Naive thymus-derived CD8-positive, alpha-beta T cell (primary cell): ENCODE results near the gene THSD4. TPM values are rescaled to one million over a fixed set of nuclear protein-coding genes. Genes with fewer than 3 reads are reported as not detected.

Experiments used
- ATAC-seq, 2 donors: fragments of 150-1000 bp; cut with Tn5 transposase in 1 of 2; sonication (Bioruptor Pico), chemical (Tn5 transposase) in 1 of 2; 1 replicate in 1 of 2; 2 replicates in 1 of 2; pipeline ENCODE4 v1.10.0; 2021; ENCODE audit warnings: mild to moderate bottlenecking in 2 of 2, moderate library complexity in 2 of 2
- POLR2A ChIA-PET: fragments of 350-600 bp; sonication (Branson Sonifier 250); formaldehyde crosslinking; loops from one replicate; lab custom pipeline; 2021; ENCODE audit warnings: antibody characterized with exemption; lab: Charles Lee
- DNase-seq, 10 donors: peaks; one replicate each; pipeline versions ENCODE4 v3.0.0 to v3.0.0-alpha.2; 2020 to 2022
- H3K27ac Mint-ChIP-seq, 10 donors: one replicate each; pipeline ENCODE4 v1.8.0; 2020 to 2022; ENCODE audit warnings: mild to moderate bottlenecking in 10 of 10, mixed read lengths in 10 of 10, moderate library complexity in 4 of 10, inconsistent platforms in 1 of 10
- H3K27me3 Mint-ChIP-seq, 5 donors: one replicate each; pipeline ENCODE4 v1.8.0; 2021 to 2022; ENCODE audit warnings: mixed read lengths in 5 of 5
- H3K36me3 Mint-ChIP-seq, 3 donors: one replicate each; pipeline ENCODE4 v1.8.0; 2020 to 2022; ENCODE audit warnings: mixed read lengths in 3 of 3, mild to moderate bottlenecking in 2 of 3, inconsistent platforms in 1 of 3
- H3K4me1 Mint-ChIP-seq, 4 donors: one replicate each; pipeline ENCODE4 v1.8.0; 2021 to 2022; ENCODE audit warnings: mixed read lengths in 4 of 4
- H3K4me3 Mint-ChIP-seq, 10 donors: one replicate each; pipeline ENCODE4 v1.8.0; 2020 to 2022; ENCODE audit warnings: mild to moderate bottlenecking in 10 of 10, mixed read lengths in 10 of 10, moderate library complexity in 6 of 10, inconsistent platforms in 1 of 10
- H3K9me3 Mint-ChIP-seq, 9 donors: one replicate each; pipeline ENCODE4 v1.8.0; 2020 to 2022; ENCODE audit warnings: mixed read lengths in 9 of 9, mild to moderate bottlenecking in 3 of 9, inconsistent platforms in 1 of 9, moderate library complexity in 1 of 9
- polyA plus RNA-seq, 3 donors: library from polyadenylated mRNA; unstranded; fragments of 300-500 nt; fragmentation: Illumina TruSeq; gene quantifications; one replicate each; pipeline ENCODE4 v1.2.3, GENCODE V29; 2021
- total RNA-seq, 8 experiments: library from RNA in 2 of 8; stranded (reverse) in 2 of 8; gene quantifications; one replicate each; pipeline ENCODE4 v1.2.3 and lab custom pipeline; 2021 to 2026

THSD4 gene
- total and polyA plus RNA-seq, 5 experiments from 2014 or later = not detected

DNA sequence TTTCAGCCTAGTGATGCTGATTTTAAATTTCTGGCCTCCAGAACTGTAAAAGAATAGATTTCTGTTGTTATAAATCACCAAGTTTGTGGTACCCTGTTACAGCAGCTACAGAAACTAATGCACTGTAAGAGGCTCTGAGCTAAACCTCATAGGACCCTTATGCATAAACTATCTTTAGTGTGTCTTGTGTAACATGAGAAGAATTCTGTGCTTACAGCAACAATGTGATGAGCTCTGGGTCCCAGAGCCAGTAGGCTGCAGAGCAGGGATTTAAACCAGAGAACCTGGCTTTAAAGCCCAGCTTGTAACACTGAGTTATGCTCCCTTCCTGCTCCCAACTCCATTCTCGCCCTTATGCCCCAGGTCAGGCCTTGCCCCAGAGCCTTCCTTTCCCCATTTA lies 113.1 kb downstream of the THSD4 start:
- no peak for ATAC-seq
- Mint-ChIP-seq H3K4me1 (no peaks in the 10 kb centered on the region), H3K9me3 (peaks cover 0 to 2% (median 0%) of the 10 kb centered on the region in 9 donors), H3K27ac (no peak overlapping the region), H3K27me3 (peaks cover 2 to 33% (median 18%) of the 10 kb centered on the region in 5 donors), H3K4me3 (no peak overlapping the region), H3K36me3 (no peaks in the 10 kb centered on the region)
- POLR2A ChIA-PET = no interaction called here
- DNase-seq = no peak

DNA sequence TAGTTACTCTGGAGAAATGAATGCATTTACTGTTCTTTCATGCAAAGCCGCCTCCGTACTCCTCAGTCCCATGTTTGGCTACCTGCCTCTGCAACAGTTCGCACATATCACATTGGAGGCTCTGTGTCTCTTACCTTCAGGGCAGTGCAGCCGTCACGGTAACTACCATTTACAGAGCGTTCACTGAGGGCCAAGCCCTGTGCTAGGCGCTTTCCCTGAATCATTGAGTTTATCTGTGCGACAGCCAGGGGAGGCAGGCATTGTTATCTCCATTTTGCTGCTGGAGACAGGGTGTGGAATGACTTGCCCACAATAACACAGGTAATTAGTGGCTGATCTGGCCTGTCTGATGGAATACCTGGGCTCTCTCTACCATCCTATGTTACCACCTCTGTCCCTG lies 115.0 kb downstream of the THSD4 start:
- Mint-ChIP-seq H3K4me1 (no peaks in the 10 kb centered on the region), H3K36me3 (no peaks in the 10 kb centered on the region), H3K4me3 (no peak overlapping the region)

DNA sequence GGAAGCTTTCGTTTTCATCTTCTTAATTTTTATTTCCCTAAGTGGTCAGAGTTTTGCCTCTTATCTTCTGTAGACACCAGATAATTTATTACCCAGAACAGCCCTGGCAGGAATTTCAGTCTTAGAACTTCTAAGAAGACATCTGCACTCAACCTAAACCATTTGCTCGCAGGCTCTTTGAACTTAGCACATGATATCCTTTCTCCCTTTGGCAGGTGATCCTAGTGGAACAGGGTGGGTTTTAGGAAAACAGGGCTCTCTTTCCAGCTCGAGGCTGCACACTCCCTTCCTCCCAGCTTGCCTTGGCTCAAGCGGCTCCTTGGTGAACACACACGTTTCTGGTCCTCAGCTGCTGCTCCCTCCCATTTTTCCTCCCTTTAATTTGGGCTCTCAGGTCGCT lies 116.5 kb downstream of the THSD4 start:
- H3K4me1 Mint-ChIP-seq = no peaks in the 10 kb centered on the region
- no peak overlapping the region for H3K4me3 Mint-ChIP-seq
- no peak overlapping the region for H3K27ac Mint-ChIP-seq
- H3K9me3 Mint-ChIP-seq = no peaks in the 10 kb centered on the region
- no peaks in the 10 kb centered on the region for H3K36me3 Mint-ChIP-seq
- ATAC-seq (no peak), DNase-seq (no peak)
- H3K27me3 Mint-ChIP-seq = peaks cover 2 to 33% (median 16%) of the 10 kb centered on the region in 5 donors
- POLR2A ChIA-PET = no interaction called here

More for the DNA sequence above, 115.0 kb downstream of the THSD4 start:
- POLR2A ChIA-PET = no interaction called here
- no peak overlapping the region for H3K27ac Mint-ChIP-seq
- no peak for ATAC-seq
- no peaks in the 10 kb centered on the region for H3K9me3 Mint-ChIP-seq
- H3K27me3 Mint-ChIP-seq = peaks cover 0 to 26% (median 19%) of the 10 kb centered on the region in 5 donors
- no peak for DNase-seq

DNA sequence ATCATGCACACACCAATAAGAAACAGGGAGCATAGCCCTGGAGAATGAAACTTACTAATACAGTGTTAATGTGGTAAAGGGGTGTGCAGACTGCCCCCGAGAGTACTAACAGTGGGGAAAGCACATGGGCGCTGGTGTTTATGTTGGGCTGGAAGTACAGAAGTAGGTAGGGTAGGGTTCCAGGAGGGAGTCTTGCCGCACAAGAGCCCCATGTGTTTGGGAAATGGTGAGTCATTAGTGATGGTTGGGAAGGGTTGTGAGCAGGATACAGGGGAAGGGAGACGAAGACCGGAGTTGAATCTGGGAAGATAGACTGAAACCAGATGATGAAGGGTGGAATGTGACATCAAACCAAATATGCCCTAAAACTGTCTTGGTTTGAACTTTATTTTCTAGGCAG lies 117.1 kb downstream of the THSD4 start:
- DNase-seq (no peak), ATAC-seq (no peak)
- POLR2A ChIA-PET = no interaction called here
- Mint-ChIP-seq H3K9me3 (no peaks in the 10 kb centered on the region), H3K27me3 (peaks cover 6 to 39% (median 16%) of the 10 kb centered on the region in 5 donors), H3K36me3 (no peaks in the 10 kb centered on the region), H3K4me3 (no peak overlapping the region), H3K27ac (no peak overlapping the region), H3K4me1 (no peaks in the 10 kb centered on the region)

GRCh38 chr15:71237456-71238188 lies 122.4 kb downstream of the THSD4 start:
- ATAC-seq (no peak), DNase-seq (no peak)
- H3K4me1 Mint-ChIP-seq = no peaks in the 10 kb centered on the region
- POLR2A ChIA-PET = no interaction called here
- no peaks in the 10 kb centered on the region for H3K36me3 Mint-ChIP-seq
- H3K9me3 Mint-ChIP-seq = peaks cover 0 to 4% (median 0%) of the 10 kb centered on the region in 9 donors
- no peak overlapping the region for H3K4me3 Mint-ChIP-seq
- H3K27ac Mint-ChIP-seq = no peak overlapping the region
- peaks cover 9 to 23% (median 10%) of the 10 kb centered on the region in 5 donors for H3K27me3 Mint-ChIP-seq

DNA sequence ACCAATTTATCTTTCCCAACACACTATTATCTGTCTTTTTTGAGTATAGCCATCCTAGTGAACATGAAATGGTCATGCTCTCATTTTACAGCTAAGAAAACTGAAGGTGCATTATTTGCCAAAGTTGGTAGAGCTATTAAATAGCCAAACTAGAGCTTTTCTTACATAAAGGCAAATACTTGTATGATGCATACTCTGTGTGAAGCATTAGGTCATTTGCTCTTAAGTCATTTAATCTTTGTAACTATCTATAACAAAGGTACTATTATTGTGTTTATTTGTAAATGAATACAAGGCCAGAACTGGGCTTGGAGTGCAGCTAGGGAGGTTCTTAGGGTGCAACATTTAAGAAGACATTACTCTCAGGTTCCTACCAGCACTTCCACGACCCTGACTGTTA lies 123.7 kb downstream of the THSD4 start:
- Mint-ChIP-seq H3K4me1 (no peaks in the 10 kb centered on the region), H3K27me3 (peaks cover 9 to 19% (median 10%) of the 10 kb centered on the region in 5 donors), H3K27ac (no peak overlapping the region), H3K36me3 (no peaks in the 10 kb centered on the region), H3K9me3 (peaks cover 0 to 4% (median 0%) of the 10 kb centered on the region in 9 donors), H3K4me3 (no peak overlapping the region)
- DNase-seq (no peak), ATAC-seq (no peak)
- POLR2A ChIA-PET = no interaction called here

DNA sequence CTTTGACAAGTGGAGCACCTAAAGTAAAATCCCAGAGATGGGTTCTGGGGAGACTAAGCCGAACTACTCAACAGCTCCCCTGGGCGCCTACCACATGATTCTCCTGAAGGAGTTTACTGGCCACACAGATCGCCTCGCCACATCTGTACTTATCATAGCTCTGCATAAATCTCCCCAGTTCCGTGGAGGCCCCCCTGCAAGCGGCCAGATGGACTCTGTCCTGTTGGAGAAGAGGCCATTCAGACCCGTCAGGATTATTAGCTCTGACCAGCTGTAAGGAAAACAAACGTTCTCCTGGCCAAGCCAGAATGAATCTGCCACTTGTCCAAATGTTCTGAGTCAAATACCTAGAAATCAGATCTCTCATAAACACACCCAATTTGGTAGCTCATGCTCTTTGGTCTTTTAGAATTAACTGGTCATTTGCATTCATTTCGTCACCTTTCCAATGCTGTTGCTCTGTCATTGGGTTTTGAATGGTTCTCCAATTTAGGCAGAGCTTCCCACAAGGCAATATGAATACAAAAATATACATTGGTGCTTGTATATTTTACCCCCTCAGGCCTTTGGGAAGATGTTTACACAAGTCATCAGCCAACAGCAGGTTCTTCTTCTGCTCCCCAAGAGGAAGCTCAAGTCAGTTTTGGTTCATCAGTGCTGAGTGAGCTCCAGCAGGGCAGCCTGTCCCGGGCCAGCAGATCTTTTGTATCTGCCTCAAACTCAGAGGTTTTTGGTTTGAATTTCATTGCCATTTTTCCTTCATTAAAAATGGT lies 124.5 kb downstream of the THSD4 start:
- no peaks in the 10 kb centered on the region for H3K36me3 Mint-ChIP-seq
- ATAC-seq = no peak
- peaks cover 0 to 4% (median 0%) of the 10 kb centered on the region in 9 donors for H3K9me3 Mint-ChIP-seq
- POLR2A ChIA-PET = no interaction called here
- no peaks in the 10 kb centered on the region for H3K4me1 Mint-ChIP-seq
- no peak for DNase-seq
- no peak overlapping the region for H3K4me3 Mint-ChIP-seq
- peaks cover 6 to 19% (median 10%) of the 10 kb centered on the region in 5 donors for H3K27me3 Mint-ChIP-seq
- H3K27ac Mint-ChIP-seq = no peak overlapping the region

DNA sequence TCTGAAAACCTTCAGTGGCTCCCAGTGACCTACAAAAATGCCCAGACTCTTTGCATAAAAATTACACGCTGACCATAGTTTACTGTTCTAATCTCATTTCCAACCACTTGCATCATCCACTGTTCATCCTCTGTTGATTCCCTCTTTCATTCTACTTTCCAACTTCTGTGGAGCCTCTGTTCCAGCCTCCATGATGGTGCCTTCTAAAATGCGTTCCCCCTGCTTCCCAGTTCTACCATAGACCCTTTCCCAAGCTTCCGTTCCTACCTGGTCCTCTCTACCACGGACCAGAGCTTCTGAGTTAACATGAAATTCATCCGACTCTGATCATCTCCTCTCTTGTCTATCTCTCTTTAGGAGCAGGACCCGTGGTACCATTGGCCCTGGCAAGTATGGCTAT lies 127.0 kb downstream of the THSD4 start:
- Mint-ChIP-seq H3K4me1 (no peaks in the 10 kb centered on the region), H3K9me3 (peaks cover 0 to 4% (median 0%) of the 10 kb centered on the region in 9 donors), H3K36me3 (no peaks in the 10 kb centered on the region), H3K27me3 (peaks cover 2 to 20% (median 5%) of the 10 kb centered on the region in 5 donors), H3K27ac (no peak overlapping the region), H3K4me3 (no peak overlapping the region)
- ATAC-seq = no peak
- POLR2A ChIA-PET = no interaction called here
- no peak for DNase-seq

GRCh38 chr15:71244250-71244649 lies 129.0 kb downstream of the THSD4 start:
- DNase-seq = no peak
- Mint-ChIP-seq H3K27me3 (peaks cover 0 to 18% (median 0%) of the 10 kb centered on the region in 5 donors), H3K4me3 (no peak overlapping the region), H3K9me3 (peaks cover 0 to 3% (median 0%) of the 10 kb centered on the region in 9 donors), H3K27ac (no peak overlapping the region), H3K36me3 (no peaks in the 10 kb centered on the region), H3K4me1 (no peaks in the 10 kb centered on the region)
- no peak for ATAC-seq
- POLR2A ChIA-PET = no interaction called here

DNA sequence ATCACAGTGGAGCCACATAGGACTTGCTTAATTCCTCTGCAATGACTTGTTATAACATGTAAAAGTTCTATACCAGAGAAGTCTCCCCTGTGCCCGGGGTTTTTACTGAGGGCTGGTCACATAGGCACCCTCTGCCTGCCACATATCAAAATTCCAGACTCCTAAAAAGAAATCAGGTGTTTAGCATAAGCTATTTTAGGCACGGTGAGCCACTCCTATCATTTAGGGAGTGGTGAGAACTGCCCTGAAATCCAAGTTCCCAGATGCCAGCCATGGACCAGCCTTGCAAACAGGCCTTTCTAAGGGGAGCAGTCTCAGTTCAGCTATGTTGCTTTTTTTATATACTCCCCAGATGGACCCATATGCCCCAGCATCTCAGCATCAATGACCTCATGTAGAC lies 130.3 kb downstream of the THSD4 start:
- ATAC-seq (no peak), DNase-seq (no peak)
- Mint-ChIP-seq H3K36me3 (no peaks in the 10 kb centered on the region), H3K9me3 (peaks cover 0 to 3% (median 0%) of the 10 kb centered on the region in 9 donors), H3K4me1 (no peaks in the 10 kb centered on the region), H3K27ac (no peak overlapping the region), H3K4me3 (no peak overlapping the region), H3K27me3 (peaks cover 0 to 18% (median 0%) of the 10 kb centered on the region in 5 donors)
- POLR2A ChIA-PET = no interaction called here

- H3K9me3 Mint-ChIP-seq = no peaks in the 10 kb centered on the region
- DNase-seq (no peak), ATAC-seq (no peak)
- no peak overlapping the region for H3K4me3 Mint-ChIP-seq
- POLR2A ChIA-PET = no interaction called here
- H3K4me1 Mint-ChIP-seq = no peaks in the 10 kb centered on the region
- no peak overlapping the region for H3K27ac Mint-ChIP-seq
- no peaks in the 10 kb centered on the region for H3K36me3 Mint-ChIP-seq
- peaks cover 0 to 18% (median 3%) of the 10 kb centered on the region in 5 donors for H3K27me3 Mint-ChIP-seq
Observed at GRCh38 chr15:71248386-71248785, 133.1 kb downstream of the THSD4 start.

- no peak for ATAC-seq
- H3K27me3 Mint-ChIP-seq = peaks cover 0 to 18% (median 3%) of the 10 kb centered on the region in 5 donors
- DNase-seq = no peak
- H3K4me3 Mint-ChIP-seq = no peak overlapping the region
- H3K9me3 Mint-ChIP-seq = no peaks in the 10 kb centered on the region
- H3K4me1 Mint-ChIP-seq = no peaks in the 10 kb centered on the region
- H3K36me3 Mint-ChIP-seq = no peaks in the 10 kb centered on the region
- H3K27ac Mint-ChIP-seq = no peak overlapping the region
- POLR2A ChIA-PET = no interaction called here
Observed at GRCh38 chr15:71249986-71250385, 134.7 kb downstream of the THSD4 start.

DNA sequence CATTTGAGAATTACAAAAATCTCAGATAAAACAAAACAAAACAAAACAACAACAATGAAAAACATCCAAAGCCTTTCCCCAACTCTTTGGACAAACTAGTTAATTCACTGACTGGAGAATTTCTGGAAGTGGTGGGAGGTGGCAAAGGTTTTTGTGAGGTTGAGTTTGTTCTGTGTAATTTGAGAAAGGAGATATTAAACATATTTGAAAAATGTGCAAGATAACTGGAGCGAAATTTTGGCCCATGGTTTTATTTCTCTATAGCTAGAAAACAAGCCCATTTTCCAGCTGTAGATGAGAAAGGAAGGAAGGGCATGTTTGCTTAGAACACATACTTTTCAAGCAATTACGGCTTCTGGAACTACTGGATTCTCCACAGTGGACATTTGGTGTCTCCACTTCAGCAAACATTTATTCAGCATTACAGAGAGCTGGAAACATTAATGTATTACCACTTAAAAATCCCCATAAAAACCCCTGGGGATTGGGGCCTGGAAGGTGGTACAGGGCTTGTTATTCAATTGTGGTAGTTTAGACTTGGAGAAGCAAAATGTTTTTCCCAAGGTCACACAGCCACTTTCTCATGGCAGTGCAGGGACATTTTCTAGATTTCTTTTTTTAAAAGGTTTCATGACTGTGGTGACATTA lies 135.8 kb downstream of the THSD4 start:
- Mint-ChIP-seq H3K27me3 (peaks cover 0 to 20% (median 3%) of the 10 kb centered on the region in 5 donors), H3K27ac (no peak overlapping the region), H3K4me1 (no peaks in the 10 kb centered on the region), H3K36me3 (no peaks in the 10 kb centered on the region), H3K9me3 (no peaks in the 10 kb centered on the region), H3K4me3 (no peak overlapping the region)
- ATAC-seq (no peak), DNase-seq (no peak)
- POLR2A ChIA-PET = no interaction called here
